NCI-H2029 (cell line): ENCODE data around the gene CDH13.

Experiments used
- DNase-seq: peaks from one replicate; lab custom pipeline; 2025; lab: John Stamatoyannopoulos, UW

Gene CDH13

DNA sequence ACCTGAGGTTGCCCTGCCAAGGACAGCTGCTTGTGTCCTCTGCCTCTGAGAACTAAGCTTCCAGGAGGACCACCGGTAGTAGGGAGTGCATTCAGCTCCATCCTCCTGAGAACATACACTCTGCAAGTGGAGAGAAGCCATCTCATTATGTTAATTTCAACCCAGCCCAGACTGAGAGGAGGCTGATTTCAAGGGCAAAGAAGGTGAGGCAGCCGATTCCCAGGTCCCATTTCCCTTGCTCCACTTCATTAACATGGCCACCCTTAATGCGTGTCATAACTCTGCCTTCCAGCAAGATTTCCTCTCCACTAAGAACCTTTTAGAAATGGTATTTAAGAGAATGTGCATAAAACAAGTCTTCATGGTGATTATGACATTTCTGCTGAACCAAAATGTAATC is 72.5 kb downstream of the CDH13 start:
- DNase-seq = no peak

DNA sequence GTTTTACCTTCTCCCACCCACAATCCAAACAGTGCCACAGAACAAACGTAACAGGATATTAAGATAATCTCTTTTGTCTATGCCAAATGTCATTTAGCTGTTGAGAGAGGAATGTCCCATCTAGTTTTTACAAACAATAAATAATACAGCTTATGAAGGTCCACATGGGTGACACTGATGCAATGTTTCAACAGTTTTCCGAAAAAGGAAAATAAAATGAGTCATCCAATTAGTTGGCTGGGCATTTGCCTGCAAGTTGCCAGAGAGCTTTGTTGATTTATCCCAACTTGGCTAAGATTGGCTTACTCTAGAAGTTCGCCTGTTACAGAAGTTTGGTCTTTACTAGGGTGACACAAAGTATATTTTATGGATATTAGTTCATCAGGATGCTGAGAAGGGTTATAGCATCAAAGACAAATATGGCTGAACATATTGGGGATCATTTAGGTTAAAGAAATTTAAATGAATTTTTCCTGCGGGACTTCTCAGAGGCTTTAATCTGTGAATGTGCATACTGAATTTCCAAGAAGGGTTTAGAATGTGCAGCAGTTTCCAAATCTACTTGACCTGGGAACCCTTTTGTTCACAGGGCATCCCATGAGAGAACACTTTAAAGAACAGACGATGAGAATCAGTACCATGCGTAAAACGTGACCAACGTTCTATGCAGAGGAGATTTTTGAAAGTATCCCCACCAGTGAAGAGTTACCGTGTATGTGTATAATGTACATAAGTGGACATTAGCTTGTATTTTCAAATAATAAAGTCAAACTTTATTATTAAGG is 73.1 kb downstream of the CDH13 start:
- DNase-seq = no peak

DNA sequence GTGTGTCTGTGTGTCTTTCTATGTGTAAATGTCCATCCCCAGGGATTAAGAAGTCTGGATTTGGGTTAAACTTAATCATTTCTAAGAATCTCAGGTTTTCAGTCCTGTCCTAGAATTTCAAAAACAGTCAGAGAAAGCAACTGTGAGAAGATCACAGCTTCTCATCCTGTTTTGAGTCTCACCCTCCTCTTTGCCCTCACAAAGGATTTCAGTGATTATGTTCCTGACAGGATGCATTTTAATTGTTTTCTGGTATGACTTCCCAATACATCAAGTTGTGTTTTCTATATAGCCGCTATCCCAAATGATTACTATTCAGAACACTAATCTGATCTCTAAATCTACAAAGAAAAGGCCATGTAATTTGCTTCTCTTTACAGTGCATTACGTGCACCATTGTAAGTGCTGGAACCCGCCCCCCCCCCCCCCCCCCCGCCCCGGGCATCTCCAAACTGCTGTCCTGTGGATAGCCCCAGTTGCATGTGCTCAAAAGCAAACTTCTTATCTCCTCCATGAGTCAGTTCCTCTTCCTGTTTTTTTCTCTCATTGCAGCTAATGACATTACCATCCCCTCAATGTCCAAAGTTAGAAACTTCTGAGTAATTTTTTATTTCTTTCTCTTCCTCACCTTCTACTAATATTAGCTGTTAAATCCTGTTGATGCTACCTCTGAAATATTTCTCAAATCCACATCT is 73.9 kb downstream of the CDH13 start:
- no peak for DNase-seq

DNA sequence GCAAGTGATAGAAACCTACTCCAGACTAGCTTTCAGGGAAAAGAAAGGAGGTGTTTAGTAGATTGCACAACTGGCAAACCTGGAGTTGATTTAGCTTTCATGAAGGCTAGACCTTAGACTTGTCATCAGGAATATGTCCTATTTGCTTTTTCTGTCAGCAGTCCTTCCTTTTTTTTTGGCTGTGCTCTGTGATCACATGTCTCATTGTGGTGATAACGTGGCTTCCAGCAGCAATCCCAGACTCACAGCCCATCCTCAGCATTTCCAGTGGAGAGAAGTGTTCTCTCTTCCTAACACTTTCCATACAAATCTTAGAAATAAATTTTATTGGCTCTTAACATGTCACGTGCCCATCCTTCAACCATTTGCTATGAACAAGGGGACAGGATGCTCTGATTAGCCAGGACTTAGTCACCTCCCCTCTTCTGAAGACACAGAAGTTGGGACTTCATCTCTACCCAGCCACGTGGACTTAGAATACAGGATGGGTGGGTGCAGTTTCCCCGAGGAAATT is 74.7 kb downstream of the CDH13 start:
- no peak for DNase-seq

DNA sequence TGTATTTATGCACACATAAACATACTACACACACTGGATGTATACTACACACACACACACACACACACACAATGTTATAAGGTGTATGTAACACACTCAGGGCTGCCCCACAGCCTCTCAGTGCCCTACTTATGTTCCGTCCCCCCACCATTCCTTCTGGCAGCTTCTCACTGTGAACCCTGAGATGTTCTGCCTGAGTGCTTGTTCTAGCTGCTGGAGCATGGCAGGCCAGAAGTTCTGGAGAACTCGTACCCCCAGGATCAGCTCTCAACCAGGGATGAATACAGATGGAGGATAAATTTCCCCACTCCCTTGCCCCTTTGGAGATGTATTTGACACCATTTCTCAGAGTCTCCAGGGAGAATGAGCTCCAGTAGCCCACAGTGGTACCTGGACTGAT is 76.4 kb downstream of the CDH13 start:
- no peak for DNase-seq

DNA sequence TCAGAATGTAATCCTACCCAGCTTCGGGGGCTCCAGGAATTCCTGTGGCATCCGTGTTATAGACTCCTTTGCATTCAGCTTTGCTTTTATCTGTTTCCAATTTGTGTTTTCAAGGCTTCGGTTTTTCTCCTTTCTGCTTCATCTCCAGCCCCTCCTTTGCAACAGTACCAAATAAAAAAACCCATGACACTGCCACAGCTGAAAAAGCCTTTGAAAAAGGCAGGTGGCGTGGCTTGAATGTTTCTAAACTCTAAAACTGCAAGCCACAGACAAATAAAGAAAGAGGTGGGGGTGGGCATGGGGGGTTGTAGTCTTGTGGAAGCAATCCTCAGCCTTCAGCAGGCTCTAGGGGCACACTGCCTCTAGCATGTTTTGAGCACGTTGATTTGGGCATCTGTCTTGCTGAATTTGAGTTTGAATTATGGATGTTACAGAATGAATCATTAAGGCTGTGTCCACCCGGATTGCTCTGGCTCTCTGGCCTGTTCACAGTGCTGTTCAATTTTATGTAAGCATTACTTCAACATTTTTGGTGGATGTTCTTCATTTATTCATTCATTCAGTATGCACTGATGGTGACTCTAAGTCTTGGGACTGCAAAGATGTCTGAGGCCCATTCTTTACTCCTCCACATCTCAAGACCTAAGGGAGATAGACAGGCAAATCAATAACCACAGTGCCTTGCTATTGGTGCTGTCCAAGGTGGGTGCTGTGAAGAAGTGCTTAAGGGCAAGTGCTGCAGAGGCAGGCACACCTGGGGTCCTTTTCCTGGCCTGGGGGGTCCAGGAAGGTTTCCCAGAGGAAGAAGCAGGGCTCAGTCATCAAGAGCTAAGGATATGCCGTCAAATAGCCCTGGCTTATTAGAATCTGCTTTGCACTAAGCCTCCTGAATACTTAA is 77.4 kb downstream of the CDH13 start:
- no peak for DNase-seq

DNA sequence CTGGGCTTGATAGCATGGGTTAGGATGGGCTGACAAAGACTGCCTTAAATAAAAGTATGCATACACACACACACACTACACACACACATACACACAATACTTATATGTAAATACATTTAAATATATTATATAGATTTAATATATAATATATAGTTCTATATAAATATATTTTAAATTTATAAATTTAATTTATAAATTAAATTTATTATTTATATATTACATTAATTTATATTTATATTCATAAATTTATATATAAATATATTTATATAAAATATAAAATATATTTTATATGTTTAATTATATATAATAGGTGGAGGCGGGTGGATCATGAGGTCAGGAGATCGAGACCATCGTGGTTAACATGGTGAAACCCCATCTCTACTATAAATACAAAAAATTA is 83.2 kb downstream of the CDH13 start:
- DNase-seq = no peak

DNA sequence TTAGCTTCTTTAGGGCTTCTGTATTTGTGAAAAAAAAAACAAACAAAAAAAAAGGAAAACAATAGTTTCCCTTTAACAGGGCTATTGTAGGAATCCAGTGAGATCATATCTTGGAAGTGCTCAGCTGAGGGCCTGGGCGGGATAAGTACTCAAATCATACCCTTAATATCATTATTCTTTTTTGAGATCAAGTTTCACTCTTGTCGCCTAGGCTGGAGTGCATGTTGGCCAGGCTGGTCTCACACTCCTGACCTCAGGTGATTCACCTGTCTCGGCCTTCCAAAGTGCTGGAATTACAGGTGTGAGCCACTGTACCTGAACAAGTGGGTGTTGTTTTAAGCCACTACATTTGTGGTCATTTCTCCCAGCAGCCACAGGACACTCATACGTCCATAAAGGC is 87.0 kb downstream of the CDH13 start:
- peak; percentile 19 for DNase-seq

DNA sequence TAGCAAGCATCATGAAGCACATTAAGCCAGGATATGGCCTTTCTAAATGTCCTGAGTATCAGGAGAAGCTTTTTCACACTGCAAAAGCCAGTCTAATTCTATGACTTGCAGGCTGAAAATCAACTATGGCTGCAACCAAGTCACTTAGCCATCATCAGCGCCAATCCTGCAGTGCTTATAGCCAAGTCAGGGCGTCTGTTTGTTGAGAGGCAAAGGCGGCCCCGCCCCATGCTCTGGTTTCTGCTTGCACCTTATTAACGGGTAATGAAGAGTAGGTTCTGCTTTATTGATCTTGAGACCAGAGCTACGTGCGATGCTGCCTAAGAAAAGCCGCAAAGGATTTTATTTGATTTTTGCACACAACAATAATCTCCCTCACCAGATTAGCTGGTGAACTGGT is 88.4 kb downstream of the CDH13 start:
- DNase-seq = no peak

DNA sequence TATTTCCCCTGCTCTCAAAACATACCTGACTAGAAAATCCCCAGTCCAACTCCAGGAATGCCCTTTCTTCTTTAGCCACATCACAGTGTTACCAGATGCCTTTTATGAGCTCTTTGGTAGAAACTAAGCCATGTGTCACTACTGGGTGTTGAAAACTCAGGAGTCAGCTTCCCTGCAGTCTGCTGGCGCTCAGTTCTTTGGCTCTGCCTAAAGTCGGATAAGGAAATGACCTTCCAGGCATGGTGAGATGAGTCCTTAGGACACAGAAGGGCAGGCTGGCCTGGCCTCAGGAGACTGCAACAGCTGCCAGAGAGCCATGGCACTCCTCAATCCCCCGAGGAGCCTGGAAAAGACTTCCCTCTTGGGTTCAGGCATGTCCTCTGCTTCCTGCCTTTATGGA is 89.1 kb downstream of the CDH13 start:
- no peak for DNase-seq

DNA sequence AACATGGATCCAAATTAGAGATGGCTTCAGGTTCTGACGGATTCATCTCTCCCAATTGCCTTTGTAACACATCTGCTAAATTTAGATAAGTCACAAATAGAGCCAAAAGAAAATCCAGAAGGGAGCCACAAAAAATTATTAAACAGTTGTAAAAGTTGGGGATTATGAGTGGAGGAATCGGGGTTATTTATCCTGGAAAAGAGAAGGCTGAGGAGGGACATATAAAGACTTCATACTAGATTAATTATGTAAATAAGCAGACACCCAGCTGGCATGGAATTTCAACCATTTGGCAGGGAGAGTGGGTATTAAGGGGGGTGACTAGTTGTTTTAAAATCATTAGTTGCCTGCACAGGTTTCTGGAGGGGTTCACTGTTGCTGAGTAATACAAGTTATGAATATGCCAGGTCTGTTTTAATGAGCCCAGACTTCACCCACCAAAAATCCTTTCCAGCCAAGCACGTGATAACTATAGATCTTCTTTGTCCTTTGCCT is 89.6 kb downstream of the CDH13 start:
- DNase-seq = no peak

DNA sequence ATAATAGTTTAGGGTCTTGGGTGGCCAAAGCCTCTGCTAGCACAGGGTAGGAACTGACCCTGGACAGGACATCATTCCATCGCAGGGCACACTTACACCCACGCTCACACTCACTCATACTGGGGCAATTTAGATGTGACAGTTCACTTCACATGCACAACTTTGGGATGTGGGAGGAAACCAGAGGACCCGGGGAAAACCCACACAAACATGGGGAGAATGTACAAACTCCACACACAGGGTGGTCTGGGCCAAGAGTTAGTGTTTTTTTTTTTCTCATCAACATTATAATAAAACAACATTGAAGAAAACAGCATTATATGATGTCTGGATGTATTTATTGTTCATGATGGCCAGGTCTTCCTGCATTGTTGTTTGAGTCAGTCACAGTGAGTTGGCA is 93.6 kb downstream of the CDH13 start:
- DNase-seq = no peak

DNA sequence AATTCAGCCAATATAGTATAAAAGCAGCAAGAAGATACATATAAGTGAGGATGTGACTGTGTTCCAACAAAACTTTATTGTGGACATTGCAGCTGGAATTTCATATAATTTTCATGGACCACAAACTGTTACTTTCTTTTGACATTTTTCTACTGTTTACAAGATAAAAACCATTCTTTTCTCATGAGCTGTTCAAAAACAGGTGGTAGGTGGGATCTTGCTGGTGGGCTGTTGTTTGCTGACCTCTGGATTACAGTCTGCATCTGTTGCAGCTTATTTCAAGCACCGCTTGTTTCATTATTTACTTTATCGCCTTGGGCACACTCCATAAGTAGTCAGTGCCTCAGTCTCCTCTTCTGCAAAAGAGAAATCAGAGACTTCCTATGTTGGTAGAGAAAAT is 99.5 kb downstream of the CDH13 start:
- DNase-seq = no peak

DNA sequence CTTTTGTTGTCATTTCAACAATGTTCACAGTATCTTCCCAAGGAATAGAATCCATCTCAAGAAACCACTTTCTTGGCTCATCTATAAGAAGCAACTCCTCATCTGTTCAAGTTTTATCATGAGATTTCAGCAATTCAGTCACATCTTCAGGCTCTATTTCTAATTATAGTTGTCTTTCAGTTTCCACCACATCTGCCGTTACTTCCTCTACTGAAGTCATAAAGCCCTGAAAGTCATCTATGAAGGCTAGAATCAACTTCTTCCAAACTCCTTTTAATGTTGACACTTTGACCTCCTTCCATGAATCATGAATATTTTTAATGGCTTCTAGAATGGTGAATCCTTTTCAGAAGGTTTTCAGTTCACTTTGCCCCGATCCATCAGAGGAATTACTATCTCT is 102.1 kb downstream of the CDH13 start:
- DNase-seq = no peak

DNA sequence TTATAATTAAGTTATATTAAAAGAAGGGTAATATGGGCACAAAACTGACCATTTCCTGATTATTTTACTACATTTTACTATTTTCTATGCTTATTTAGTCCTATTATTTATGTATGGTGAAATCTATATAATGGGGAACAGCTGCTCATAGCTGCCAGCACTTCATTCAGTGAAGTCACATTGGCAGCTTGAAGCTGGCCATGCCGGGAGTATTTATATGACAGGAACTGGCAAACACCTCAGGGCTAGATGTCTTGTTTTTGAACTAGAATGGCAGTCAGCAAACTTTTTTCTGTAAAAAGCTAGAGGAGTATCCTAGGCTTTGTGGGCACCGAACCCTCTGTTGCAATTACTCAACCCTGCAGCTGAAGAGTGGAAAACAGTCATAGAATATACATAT is 104.1 kb downstream of the CDH13 start:
- DNase-seq = no peak

DNA sequence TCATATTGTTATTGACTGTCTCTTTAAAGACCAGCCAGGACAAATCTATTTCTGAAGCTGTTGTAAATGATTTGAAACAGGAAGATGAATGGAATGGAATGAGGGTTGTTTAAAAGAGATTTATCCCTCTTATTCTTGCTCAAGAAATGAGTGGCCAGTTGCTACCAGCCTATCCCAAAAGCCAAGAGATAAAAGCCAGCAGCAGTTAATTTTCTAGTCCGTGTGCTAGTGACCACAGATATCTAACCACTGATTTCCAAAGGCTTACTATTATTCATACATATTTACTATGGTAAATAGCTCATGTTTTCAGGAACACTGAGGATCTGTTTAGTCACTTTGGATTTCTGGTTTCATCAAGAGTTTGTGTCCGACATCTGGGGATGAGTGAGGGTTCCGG is 105.7 kb downstream of the CDH13 start:
- DNase-seq = no peak

DNA sequence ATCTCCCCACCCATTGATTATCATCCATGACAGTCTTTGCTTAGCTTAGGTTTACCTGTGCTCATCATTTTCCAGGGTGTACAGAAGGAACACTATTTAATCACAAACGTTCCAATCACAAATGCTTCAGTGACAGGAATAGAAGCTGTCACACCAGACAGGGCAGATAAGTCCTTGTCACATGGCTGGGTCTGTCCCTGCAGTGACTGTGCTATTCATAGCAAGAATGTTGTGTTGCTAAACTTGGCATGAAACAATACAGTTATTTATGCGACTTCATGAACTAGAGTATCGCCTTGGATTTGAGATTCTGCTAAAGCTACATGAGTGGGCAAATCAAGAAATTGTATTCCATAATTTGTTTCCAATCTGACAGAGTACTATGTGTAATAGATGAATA is 108.4 kb downstream of the CDH13 start:
- DNase-seq = no peak

DNA sequence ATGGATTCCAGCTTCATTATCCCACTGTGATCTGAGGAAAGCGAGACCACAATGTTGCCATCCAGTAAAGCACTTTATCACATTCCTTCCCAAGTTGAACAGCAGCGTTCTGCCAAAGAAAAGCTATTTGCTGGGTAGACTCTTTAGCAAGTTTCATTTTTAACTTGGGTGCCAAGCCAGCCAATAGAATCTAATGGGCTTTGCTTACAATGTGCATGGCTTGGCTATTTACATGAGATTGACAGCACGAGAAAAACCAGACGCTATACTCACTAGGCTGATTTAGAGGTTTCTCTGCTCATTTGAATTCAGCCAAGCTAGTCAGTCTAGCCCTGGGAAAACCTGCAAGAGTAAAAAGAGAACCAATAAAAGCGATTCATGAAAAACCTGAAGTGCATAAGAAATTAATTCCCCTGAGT is 108.9 kb downstream of the CDH13 start:
- no peak for DNase-seq

DNA sequence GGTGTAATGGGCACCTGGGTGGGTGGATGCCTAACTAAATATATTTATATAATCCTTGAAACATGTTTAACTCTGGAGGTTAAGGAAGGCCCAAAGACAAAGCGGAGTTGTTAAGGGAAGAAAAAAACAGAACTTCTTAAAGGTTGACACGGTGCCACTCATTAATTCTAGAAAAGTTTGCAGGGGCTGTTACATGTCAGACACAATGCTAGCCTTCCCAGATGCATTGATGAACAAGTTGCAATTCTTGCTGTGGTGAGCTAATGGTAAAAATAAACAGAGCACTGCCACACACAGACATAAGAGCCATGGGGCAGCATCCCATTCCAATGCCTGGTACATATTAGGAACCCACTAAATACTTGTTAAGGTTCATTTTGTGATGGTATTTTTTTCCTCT is 109.5 kb downstream of the CDH13 start:
- no peak for DNase-seq

DNA sequence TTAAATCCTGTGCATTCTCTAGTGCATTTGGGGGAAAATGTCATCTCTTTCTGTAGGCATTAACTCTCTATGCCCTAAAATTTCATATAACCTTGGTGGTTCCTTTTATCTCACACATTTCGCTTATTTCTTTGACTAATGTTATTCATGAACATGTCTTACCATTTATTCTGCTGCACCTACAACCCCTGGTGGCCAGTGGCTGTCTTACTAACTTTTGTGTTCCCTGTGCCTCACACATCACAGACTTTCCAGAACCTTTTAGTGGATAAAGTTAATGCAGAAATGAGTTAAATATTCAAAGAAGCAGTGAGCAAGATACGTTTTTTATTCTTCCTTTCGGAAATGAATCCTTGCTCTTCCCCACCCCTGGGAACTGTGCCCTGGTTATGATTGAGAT is 111.9 kb downstream of the CDH13 start:
- no peak for DNase-seq

DNA sequence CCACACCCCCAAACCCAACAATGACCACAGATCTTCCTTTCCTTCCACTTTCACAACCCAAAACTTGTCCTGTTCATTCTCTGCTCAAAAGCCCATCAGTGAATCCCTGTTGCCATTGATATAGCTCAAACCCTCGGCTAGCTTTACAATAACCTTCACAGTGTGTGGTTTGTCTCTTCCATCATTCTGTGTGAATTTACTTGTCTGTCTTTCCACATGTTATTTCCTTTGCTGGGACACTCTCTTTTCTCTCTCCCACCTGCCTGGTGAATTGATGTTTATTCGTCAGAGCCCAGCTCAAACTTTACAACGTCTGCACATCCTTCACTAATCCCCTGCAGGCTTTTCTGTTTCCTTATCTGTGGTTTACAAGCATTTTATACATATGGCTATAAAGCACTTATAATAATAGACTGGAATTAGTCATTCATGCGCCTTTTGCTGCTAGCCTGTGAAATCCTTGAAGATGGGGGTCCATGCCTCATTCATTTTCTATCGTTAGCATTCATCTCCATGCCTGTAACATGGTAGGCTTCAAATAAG is 114.4 kb downstream of the CDH13 start:
- no peak for DNase-seq

DNA sequence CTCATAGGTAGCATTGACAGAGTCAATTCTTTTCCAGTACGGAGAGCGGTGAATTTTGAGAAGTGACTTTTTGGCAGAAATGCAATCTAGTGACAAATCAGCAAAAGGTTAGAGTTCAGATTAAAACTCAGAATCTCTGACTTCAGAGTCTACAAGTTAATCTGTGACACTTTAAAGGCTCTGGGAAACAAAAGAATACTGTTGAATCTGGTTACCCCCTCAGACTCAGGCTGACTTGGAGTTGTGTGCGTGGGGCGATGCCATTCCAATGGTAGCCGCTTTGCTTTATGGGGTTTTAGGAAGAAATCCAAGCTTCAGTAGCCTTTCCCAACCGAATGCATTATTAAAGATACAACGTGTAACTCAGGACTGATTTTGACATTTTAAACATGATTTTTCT is 118.2 kb downstream of the CDH13 start:
- no peak for DNase-seq
